Activated gamma-delta T cell treated with Interleukin-2 at 50 U/mL for 16 hours (primary cell): ENCODE results near the gene ATM.

ENCODE experiments used
- DNase-seq: peaks from one replicate; pipeline ENCODE4 v3.0.0-alpha.2; 2020

The ATM gene

GRCh38 chr11:108222574-108223347 lies at the start of gene ATM, which contains the start of gene NPAT:
ATM (plus strand) TSS chr11:108223067; CDS start chr11:108227625, 4,558 bp downstream.
NPAT (minus strand) TSS chr11:108222638; CDS start chr11:108222536, 102 bp downstream.
- DNase-seq: peak; percentile 99

GRCh38 chr11:108177570-108177969 lies 45.3 kb upstream of the ATM start:
- no peak for DNase-seq

GRCh38 chr11:108193725-108194124 lies 29.1 kb upstream of the ATM start:
- DNase-seq: no peak

- DNase-seq: no peak
Measured at GRCh38 chr11:108196901-108197300, 26.0 kb upstream of the ATM start.

- no peak for DNase-seq
Measured at GRCh38 chr11:108197351-108197750, 25.5 kb upstream of the ATM start.

GRCh38 chr11:108198833-108199232 lies 24.0 kb upstream of the ATM start:
- no peak for DNase-seq

- no peak for DNase-seq
Measured at GRCh38 chr11:108199446-108200321, 23.2 kb upstream of the ATM start.

GRCh38 chr11:108203075-108203474 lies 19.8 kb upstream of the ATM start:
- no peak for DNase-seq

GRCh38 chr11:108204376-108204775 lies 18.5 kb upstream of the ATM start:
- no peak for DNase-seq

GRCh38 chr11:108204929-108205499 lies 17.9 kb upstream of the ATM start:
- DNase-seq: no peak

GRCh38 chr11:108206171-108206570 lies 16.7 kb upstream of the ATM start:
- DNase-seq: no peak

GRCh38 chr11:108206969-108207682 lies 15.7 kb upstream of the ATM start:
- DNase-seq: no peak

- no peak for DNase-seq
Measured at GRCh38 chr11:108207683-108208060, 15.2 kb upstream of the ATM start.

- DNase-seq: no peak
Measured at GRCh38 chr11:108210441-108210840, 12.4 kb upstream of the ATM start.

- no peak for DNase-seq
Measured at GRCh38 chr11:108213784-108214183, 9.1 kb upstream of the ATM start.

- no peak for DNase-seq
Measured at GRCh38 chr11:108216988-108217387, 5.9 kb upstream of the ATM start.

GRCh38 chr11:108218455-108218854 lies 4.4 kb upstream of the ATM start:
- DNase-seq: no peak

- DNase-seq: no peak
Measured at GRCh38 chr11:108218912-108219783, 3.7 kb upstream of the ATM start.

- DNase-seq: no peak
Measured at GRCh38 chr11:108220721-108221336, 2.0 kb upstream of the ATM start.

- no peak for DNase-seq
Measured at GRCh38 chr11:108221371-108221770, 1.5 kb upstream of the ATM start.

- DNase-seq: peak; percentile 11
Measured at GRCh38 chr11:108221911-108222573, 825 bp upstream of the ATM start.
